Stimulated activated CD4-positive, alpha-beta T cell treated with anti-CD3 and anti-CD28 coated beads, Interleukin-1b, Interleukin-23, amount 100 ng/mL, for 24 hours (primary cell): Measurements from ENCODE around the gene NHS.
"Not testable (repeated sequence)": the region's sequence is repeated elsewhere in the genome, so short reads cannot be mapped to it uniquely, and the experiment has no call there.

ENCODE experiments used
- DNase-seq, 4 experiments: peaks; one replicate each; pipeline ENCODE4 v3.0.0-alpha.2; 2020; ENCODE audit warnings: low read depth in 4 of 4, low spot score in 1 of 4

Gene NHS

DNA sequence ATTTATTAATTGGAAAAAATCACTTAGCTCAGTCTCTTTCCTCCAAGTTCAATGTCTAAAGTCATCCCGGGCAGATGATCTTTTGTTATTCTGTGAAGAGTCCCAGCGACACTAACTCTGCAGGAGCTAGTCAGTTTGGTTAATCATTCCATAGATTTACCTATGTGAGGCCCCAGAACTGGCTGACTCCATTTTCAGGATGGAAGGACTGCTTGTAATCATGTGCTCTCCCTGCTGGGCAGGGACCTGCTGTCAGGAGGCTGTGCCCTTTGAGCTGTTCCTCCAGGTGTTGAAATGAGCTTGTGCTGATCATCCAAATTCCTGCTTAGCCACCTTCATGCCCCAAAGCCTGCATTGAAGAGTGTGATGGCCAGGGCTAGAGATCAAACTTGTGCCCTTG is 169.8 kb downstream of the NHS start:
- no peak for DNase-seq

DNA sequence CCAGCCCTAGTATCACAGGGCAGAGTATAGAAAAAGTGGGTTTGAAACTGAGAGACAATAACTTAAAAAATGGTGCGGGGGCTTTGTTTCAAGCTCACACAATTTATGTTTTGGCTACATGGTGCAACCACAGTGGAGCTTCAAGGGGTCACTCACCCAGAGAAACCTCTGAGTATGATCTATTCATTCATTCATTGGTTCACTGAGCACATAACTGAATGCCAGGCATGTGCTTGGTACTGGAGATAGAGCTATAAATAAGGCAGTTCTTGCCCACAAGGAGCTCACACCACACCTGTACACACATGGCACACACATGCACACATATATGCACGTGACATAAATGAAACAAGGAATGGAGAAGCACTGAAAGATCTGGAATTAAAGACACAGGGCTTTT is 171.4 kb downstream of the NHS start:
- DNase-seq, result no peak

DNA sequence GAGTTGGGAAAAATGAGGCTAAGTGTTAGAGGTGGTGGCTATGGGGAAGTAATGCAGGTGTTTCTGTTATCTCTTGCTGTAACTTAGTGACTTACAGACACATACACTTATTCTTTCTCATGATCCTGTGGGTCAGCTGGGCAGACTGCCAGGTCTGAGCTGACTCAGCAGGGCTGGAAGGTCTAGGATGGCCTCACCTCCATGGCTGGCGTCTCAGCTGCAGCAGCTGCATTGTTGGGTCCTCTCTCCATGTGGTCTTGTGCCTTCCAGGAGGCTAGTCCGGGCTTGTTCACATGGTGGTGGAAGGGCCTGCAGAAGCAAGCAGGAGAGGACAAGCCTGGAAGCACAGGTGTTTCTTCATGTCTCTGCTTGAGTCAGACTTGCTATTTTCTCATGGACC is 172.7 kb downstream of the NHS start:
- no peak for DNase-seq

DNA sequence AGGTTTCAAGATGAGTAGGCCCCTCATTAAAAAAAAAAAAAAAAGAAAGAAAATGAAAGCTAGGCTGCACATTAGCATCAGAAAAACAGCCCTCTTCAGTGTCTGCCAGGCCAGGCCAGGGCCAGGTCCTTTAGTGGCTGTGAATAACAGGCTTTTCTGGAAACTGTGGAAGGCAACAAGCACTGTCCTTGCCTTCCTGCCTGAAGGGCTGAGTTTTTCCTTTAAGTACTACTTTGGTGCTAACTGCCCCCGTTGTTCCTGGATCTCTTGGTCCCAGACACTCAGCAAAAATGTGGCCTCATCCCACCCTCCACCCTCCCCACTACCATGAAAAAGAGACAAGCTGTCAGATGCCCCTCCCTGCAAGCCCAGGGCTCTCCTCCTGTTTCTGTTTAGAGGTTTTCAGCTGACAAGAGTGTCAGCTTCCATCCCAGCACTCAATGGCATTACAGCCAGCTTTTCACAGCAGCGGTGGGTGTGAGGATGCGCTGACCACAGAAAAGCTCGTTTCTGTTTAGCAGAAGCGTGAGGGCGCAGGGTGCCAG is 174.2 kb downstream of the NHS start:
- no peak for DNase-seq

DNA sequence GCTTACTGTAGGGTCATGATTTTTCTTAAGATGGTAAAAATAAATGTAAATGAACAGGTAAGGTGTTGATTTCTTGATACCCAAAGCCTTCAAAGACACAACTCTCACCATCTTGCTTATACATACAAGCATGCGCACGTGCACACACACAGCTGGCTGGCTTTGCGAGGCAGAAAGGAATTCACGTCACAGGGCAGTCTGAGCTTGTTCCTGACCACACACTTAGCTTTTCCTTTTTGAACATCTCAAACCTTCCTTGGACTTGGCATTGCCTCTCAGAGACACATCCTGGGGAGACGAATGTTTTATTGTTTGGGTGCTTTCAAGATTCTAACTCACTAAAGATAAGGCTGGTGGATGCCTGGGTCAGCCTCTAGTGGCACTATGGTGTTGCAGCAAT is 175.0 kb downstream of the NHS start:
- DNase-seq, result no peak

DNA sequence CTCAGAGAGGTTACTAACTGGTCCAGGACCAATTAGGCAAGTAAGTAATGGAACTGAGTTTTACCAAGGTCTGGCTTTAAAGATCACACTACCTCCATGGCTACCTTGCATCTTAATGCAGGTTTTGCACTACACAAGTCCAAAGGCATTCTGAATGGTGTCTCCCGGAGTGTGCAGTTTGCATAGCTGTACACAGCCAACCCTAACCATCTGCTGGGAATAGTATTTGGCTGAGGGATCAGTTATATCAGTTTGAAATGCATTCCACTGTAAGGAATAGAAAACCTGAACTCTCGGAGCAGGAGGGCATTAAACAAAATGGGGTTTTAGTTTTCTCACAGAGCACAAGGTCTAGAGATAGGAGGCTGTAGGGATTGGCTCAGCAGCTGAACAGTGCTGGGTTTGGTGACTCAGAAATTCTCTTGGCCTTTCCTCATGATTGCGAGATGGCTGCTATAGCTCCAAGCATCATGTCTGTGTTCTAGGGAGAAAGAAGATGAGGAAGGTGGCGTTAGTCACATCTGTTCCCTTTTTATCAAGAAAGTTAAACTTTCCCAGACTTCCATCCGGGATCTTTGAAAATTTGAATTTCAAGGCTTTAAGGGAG is 177.1 kb downstream of the NHS start:
- no peak for DNase-seq

DNA sequence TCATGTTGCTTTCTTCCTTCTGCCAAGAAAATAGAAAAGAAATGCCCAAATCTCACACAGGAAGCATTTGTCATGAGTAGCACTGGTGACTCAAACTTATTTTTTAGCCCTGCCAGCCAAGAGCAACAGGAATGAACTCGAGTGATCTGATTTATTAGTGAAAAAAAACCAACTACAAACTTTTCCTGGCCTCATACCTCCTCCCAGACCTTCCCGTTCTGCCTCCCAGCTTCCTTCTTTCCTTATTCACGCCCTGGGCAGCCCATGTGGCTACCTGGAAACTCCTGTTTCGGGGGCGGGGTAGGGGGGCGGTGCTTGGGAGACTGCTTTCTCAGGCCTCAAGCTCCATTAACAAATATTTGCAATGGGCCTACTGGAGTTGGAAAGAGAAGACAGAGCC is 178.5 kb downstream of the NHS start:
- DNase-seq, result no peak

DNA sequence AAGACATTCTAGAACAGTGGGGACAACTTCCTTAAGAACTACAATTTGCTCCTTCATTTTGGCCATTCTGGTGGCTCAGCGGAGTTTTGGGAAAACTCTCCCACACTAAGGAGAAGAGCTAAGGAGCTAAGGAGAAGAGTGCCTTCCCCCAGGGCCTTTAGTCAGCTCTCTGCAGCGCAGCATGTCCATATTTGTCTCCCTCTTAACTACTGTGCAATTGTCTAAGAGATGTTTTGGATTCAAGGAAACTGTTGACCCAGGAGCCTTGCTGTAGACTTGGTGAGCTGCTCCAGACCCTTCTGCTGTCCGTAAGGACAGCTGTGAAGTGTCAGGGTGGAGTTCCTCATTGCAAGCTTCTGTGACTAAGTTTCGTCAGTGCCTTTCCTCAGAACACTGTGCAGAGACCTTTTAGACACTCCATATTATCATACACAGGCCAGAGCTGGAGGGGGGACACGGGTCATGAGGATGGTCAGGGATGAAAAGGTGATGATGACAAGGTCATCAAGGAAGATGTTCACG is 179.0 kb downstream of the NHS start:
- DNase-seq, result no peak

DNA sequence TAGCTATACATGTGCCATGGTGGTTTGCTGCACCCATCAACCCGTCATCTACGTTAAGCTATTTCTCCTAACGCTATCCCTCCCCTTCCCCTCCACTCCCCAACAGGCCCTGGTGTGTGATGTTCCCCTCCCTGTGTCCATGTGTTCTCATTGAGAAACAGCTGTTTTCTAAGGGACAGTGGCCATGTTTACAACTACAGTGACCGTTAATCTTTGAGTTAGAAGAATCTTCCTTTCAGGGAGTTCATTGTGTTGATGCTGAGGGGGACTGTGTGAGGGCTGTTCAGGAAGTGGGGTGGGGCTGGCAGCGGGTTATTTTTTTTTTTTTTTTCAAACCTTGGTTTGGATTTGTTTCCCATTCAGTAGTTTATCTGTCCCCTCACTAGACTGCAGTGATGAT is 179.9 kb downstream of the NHS start:
- no peak for DNase-seq

DNA sequence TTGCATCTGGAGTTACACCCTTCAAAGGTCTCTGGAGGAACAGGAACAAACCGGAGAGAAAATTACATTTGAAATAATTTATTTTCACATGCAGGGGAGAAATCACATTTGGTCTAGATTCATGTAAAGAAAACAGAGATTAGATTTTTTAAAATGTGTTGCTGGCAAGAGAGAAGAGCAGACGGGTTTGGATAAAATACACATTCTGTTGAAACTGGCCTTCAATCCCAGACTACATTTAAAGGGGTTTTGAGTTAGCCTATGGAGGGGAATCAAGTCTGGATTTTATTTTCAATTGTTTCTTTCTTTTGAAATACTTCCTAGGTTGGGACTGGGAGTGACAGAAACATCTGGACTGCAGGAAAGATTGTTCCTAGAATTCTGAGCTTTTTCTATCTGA is 180.8 kb downstream of the NHS start:
- no peak for DNase-seq

DNA sequence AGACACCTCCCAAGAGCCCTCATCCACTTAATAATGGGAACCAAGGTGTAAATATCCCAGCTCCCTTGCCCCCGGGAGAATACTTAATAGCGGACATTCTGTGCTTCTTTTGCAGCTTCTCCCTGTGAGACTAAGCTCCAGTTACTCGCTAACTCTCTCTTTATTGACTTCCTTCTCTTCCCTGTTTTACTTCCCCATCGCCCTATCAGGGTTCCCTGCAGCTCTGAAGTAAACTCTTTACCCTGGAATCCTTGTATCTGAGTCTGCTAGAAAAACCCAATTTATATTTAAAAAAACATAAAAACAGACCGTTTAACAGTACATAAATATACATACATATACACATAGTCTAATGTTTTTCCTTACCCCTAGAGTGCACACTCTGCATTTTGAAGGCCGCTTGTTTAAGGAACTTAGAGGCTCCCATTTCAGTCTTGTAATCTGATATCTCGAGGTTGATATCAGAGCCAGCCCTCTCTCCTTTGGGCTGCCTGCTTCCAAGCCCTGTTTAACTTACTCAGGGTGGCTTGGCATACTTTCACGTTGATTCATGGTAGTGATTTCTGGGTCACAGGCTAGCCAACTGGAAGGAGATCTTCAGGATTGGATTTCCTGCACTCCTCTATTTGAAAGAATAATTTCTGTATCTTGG is 184.9 kb downstream of the NHS start:
- DNase-seq, result no peak

DNA sequence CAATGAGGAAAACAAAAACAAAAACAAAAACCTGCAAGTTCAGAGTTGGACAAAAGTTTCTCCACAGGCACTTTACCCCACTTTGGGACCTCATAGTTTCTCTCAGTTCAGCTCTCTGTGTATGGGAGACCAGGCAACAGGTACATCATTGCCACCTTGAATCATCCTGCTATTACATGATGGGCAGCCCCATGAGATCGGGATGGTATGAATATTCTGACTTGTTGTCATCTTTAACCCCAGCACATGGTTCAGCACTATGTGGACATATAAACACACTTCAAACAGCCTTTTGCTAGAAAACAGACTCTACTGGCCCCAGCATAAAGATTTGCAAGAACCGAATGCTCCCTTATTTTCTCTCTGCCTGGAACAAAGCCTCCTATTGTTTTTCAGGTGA is 185.4 kb downstream of the NHS start:
- no peak for DNase-seq

DNA sequence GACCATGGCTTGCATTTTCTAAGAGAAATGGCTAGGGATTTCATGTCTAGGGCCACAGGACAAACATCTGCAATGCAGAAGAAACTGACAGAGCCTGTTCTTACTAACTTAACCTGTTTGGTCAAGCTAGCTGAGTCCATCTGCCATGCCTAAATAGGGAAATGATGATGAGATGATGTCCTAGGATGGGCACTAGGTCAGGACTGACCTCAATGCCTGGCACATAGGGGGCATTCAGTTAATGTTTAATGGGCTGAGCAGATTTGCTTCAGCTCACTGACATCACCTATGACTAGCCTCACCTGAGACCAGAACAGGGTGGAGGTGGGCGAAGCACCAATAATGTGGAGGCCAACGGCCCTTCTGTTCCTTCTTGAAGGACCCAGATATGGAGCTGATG is 188.1 kb downstream of the NHS start:
- DNase-seq, result no peak

DNA sequence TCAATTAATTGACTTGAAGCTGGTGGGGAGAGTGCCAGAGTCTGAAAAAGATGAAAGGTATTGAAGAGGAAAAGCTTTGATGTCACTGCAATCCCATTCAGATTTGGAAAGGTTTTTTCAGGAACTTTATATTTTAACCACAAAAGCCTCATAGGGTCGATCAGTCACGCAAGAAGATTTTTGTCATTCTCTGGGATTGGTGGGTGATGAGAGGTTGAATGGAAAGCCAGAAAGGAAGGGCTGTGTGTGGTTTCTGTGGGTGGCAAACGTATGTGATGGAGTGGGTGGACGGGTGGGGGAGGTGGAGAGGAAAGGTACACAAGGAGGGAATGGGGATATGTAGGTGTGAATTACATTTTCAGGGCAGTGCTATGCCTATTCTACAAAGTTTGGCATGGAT is 188.5 kb downstream of the NHS start:
- no peak for DNase-seq

DNA sequence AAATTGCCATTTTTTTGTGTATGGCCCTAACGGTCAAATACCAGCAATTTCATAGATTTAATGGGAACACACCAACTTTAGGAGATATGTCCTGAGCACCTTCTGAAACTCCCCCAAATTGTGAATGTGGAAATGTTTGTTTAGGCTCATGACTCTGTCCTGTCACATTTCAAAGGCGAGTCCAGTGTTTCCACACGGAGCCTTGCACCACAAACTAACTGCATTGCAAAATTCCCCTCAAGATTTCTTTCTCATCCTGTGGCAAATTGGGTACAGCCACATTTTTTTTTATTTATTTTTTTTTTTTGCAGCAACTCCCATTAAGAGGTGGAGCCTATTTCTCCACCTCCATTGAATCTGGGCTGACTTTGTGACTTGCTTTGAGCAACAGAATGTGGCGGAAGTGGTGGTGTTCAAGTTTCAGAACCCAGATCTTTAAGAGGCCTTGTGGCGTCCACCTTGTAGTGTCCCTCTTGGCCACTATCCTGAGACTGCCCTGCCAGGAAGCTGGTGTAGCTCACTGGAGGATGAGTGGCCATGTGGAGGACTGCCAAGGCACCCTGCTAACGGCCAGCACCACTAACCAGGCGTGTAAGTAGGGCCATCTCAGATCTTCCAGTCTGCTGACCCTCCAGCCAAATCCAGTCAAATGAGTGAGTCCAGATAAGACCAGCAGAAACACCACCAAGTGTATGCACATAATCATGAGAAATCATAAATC is 189.8 kb downstream of the NHS start:
- DNase-seq, result no peak

DNA sequence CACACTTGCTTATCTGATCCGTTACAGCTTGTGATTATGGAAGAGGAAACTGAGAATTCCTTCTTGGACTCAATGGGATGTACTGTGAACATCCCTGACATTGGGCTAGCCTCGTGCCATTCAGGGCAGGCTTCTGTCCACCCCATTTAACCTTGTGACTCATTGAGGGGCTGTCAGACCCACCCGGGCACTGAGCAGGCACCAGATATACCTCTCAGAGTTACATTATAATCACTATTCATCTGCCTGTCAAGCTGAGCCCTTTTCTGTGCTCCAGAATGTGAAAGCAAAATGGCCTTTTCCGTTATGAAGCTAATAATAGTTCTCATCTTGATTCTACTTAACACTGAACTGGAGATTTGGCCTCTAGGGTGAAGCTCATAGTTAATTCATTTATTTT is 191.7 kb downstream of the NHS start:
- no peak for DNase-seq

DNA sequence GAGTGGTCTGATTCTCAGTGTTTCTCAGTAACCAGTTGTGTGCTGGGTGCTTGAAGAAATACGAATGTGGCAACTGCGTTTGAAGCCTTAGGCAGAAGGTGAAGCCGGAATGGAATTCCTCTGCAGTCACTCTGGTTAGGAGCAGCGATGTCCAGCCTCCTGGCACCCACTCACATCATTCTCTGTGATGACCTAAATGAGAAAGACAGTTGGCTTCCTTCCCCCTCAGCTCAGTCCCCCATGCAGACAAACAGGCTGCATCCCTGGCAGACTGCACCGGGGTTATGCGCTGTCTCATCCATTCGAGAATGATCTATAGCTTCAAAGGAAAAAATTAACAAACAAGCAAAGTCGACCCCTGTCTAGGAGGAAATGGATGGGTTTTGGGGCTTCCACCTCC is 192.2 kb downstream of the NHS start:
- no peak for DNase-seq

DNA sequence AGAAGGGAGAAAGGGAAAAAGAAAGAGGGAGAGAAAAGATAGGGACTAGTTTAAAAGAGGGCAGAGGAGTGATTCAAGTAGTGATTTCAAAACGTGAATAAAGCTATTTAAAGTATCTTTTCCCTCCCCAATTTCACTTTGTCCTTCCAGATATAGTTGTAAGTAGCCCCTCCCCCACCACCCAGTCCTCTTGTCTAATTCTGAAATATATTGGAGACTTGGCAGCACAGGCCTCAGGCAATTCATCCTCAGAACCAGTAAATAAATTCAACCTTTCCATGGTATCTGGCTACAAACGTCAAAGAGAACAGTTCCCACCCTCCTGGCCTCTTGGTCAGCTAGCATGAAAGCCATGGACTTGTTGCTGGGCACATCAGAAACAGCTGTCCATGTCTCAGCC is 192.8 kb downstream of the NHS start:
- DNase-seq, result no peak

DNA sequence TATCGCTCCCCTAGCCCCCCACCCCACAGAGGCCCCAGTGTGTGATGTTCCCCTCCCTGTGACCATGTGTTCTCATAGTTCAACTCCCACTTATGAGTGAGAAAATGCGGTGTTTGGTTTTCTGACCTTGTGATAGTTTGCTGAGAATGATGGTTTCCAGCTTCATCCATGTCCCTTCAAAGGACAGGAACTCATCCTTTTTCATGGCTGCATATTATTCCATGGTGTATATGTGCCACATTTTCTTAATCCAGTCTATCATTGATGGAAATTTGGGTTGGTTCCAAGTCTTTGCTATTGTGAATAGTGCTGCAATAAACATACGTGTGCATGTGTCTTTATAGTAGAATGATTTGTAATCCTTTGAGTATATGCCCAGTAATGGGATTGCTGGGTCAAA is 193.8 kb downstream of the NHS start:
- DNase-seq, result not testable (repeated sequence)

DNA sequence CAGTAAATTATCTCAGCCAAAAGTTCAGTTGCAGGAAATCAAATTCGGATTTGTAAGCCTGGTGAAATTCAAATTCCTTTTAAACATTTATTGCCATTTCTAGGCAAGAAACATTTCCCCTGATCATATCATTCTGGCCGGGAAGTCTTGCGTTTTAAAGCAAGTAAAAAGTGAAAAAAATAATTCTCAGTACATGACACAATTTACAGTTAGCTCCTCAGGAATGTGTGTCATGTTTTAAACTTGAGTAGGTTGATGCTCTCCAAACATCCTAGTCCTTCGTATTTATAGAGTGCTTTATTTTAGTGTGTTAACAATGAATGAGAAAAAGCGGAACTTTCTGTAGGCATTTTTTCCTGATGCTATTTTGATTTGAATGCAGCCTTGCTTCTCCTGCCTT is 204.0 kb downstream of the NHS start:
- DNase-seq, result no peak

DNA sequence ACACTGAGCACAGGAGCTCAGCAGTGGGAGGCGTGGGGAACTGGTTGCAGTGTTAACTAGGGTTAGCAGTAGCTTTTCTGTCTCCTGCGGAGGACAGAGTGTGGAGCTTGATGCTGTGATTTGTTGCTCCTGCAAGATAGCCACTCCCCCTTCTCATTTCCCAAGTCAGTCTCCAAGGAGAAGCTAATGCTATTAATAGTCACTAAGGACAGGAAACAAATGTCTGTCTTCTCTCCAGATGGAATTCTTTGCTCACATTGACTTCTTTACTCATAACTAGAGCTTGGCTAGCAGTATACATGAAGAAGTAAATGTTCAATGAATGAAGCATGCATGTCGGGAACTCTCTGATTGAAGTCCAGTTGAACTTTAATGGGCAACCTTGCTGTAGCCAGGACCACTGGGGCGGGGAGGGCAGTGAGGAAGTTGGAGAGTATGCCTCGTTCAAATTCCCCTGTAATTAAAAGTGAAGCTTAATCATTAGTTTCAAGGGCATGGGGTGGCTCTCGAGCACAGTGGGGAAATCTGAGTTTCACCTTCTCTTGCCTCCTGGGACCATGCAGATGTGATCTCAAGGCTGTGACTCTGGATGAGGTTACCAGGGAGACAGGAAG is 205.6 kb downstream of the NHS start:
- no peak for DNase-seq

DNA sequence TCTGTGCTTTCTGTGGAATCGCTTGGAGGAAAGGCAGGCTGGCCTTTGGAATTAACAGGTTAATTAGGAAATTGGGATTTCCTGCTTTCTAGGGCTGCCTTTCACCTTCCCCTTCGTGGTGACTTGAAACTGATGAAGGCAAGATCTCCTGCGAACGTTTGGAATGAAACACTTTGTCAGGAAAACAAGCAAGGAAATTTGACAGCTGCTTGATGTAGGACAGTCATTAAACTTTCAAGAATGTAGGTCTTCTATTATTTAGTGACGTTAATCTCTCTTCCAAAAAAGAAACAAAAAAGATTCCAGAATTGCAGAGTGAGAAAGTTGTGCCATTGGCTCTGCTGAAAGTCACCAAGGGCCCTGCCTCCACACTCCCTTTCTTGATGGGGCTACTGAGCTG is 206.6 kb downstream of the NHS start:
- no peak for DNase-seq
